ENCODE results near the gene IFNG. TPM values are rescaled to one million over a fixed set of nuclear protein-coding genes. Genes with fewer than 3 reads are reported as not detected.
"Not testable (repeated sequence)": the region's sequence is repeated elsewhere in the genome, so short reads cannot be mapped to it uniquely, and the experiment has no call there.

Gene IFNG
- total and polyA plus RNA-seq, 10 of the 15 experiments (the other 5 are each of a cell fraction or from before 2014, with no cell fraction given), result 0.10 to 1.4 (median 0.25) TPM; not detected in 2

DNA sequence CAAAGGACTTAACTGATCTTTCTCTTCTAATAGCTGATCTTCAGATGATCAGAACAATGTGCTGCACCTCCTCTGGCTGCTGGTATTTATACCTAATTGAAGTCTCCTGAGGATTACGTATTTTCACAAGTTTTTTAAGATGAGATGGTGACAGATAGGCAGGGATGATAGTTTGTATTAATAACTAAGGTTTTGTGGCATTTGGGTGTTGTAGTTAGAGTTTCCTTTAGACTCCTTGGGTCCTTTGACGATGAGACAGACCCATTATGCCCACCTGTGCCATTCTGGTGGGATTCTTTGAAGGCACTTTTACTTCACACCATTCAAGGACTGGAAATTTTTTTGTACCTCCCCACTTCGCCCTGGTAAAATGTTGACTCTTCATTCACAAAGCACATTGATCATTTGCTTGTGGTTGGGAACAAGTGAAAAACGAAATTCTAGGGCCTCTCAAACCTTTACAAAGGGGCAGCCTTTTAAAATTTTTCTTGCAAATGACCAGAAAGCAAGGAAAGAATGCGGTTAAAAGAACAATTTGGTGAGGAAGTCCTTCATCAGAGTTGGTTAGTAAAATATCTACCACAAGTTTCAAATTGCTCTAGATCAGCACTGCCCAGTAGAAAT lies at the start of gene IFNG (continued):
- TF ChIP-seq MEF2B (IDR thresholded peaks at IDR 0.05; ENCODE audit: partially characterized antibody, poor library complexity, severe bottlenecking) (peak; percentile 85), ATF3 (IDR thresholded peaks at IDR 0.05; ENCODE audit: borderline replicate concordance, extremely low read depth, low read depth, low read length) (no peak), NFYB (IDR thresholded peaks at IDR 0.05; ENCODE audit: insufficient read depth, low read depth, low read length) (no peak), NBN (IDR thresholded peaks at IDR 0.05) (0 out of 2 replicates have a peak, but pooled peaks have one; percentile 13), IKZF1 (conservative IDR thresholded peaks at IDR 0.05) (peak; percentile 56), SUZ12 (IDR thresholded peaks at IDR 0.05; ENCODE audit: unreplicated experiment) (no peak), ZNF217 (IDR thresholded peaks at IDR 0.05) (peak; percentile 39; the same call in 1 of the 2 replicates), WRNIP1 (IDR thresholded peaks at IDR 0.05; ENCODE audit: borderline replicate concordance, low read depth, low read length) (no peak), ATF7 (IDR thresholded peaks at IDR 0.05; ENCODE audit: low read depth) (peak; percentile 86), RUNX3 (IDR thresholded peaks at IDR 0.05; ENCODE audit: low read length) (peak; percentile 81), KDM1A (IDR thresholded peaks at IDR 0.05; ENCODE audit: borderline replicate concordance) (no peak), ESRRA (IDR thresholded peaks at IDR 0.05; ENCODE audit: low read length) (no peak)
- TF ChIP-seq, protein P1, sequence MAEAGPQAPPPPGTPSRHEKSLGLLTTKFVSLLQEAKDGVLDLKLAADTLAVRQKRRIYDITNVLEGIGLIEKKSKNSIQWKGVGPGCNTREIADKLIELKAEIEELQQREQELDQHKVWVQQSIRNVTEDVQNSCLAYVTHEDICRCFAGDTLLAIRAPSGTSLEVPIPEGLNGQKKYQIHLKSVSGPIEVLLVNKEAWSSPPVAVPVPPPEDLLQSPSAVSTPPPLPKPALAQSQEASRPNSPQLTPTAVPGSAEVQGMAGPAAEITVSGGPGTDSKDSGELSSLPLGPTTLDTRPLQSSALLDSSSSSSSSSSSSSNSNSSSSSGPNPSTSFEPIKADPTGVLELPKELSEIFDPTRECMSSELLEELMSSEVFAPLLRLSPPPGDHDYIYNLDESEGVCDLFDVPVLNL (IDR thresholded peaks at IDR 0.05; ENCODE audit: low read depth, low read length), result no peak

DNA sequence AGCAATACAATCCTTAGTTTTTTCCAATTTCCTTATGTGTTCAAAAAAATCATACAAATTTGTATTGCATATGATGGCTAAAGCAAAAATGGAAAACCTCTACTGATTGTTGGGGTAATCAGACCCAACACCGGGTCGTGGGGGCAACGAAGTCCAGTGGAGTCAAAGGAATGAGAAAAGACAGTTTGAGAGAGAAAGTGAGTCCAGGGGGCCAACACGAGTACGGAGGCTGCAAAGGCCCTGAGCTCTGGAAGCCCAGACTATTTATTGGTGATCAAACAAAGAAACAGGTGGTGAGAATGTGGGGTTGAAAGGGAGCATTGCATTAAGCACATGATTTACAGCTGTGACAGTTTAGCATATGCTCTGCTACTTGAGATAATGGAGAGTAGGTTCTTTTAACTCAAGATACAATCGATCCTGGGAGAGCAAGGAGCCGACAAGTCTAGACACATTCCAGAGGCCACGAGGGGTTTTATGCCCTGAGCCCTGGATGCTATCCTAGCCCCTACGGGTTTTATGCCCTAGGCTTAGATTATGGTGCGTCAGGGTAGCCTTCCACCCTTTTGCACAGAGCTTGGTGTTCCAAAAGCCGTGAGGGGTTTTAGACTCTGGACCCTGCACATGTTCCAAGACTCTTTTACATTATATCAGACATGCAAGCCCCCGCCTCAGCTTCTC lies 49.6 kb upstream of the IFNG start:
- DNase-seq (ENCODE audit: low read depth, low spot score); H3K4me2 ChIP-seq (ENCODE audit: control insufficient read depth, insufficient read depth); ATAC-seq; FAIRE-seq; H3K9me3 ChIP-seq (replicated peaks; ENCODE audit: control insufficient read depth, insufficient read depth, low read length); H3K4me3 ChIP-seq; in situ Hi-C loops (cut with MboI); RAD21 ChIA-PET (ENCODE audit: unreplicated experiment); H3K79me2 ChIP-seq (ENCODE audit: control insufficient read depth, insufficient read depth, low read length); H3K4me1 ChIP-seq (ENCODE audit: control insufficient read depth, insufficient read depth, low read length); H3K27ac ChIP-seq (ENCODE audit: control insufficient read depth, insufficient read depth); intact Hi-C loops (cut with micrococcal nuclease; ENCODE audit: unreplicated experiment); H3K27me3 ChIP-seq (replicated peaks in 1 of 2; ENCODE audit: control insufficient read depth in 2 of 2, insufficient read depth in 2 of 2, low read length in 1 of 2); H3K9ac ChIP-seq (ENCODE audit: control insufficient read depth, insufficient read depth, low read length); H2AFZ ChIP-seq (ENCODE audit: control insufficient read depth, low read depth, low read length); H3K36me3 ChIP-seq (ENCODE audit: control insufficient read depth in 2 of 2, insufficient read depth in 2 of 2, low read length in 1 of 2); POLR2A ChIA-PET; BruUV-seq (replicated peaks); H4K20me1 ChIP-seq (ENCODE audit: control insufficient read depth, insufficient read depth): not testable (repeated sequence)
- WGBS (ENCODE audit: insufficient coverage, insufficient replicate concordance, low lambda C conversion rate, missing lambda C conversion rate), result 54% methylated on average over 12 of the region's 12 CpGs
- SMC1A ChIA-PET (ENCODE audit: uncharacterized antibody, unreplicated experiment), result interaction anchor here (0.6 kb wide), 2 partner anchors 762 to 1299 kb away, joined by 3 read pairs; no protein-coding TSS in a partner anchor
- CTCF ChIA-PET, result interaction anchor here (1.0 to 1.6 kb wide), 2 partner anchors 14 to 167 kb away, joined by 3 to 6 read pairs; no protein-coding TSS in a partner anchor
